HG02759 (cell line): Measurements from ENCODE around the gene GRK5.
A peak's percentile ranks its signal among the peaks of the same experiment; 100 is the strongest.
"Not testable (repeated sequence)": the region's sequence is repeated elsewhere in the genome, so short reads cannot be mapped to it uniquely, and the experiment has no call there.

Experiments
- ATAC-seq: cut with Tn5 transposase; IDR thresholded peaks from one replicate; pipeline ENCODE4 v1.9.1; 2021; ENCODE audit warnings: mild to moderate bottlenecking, moderate library complexity; ENCODE audit not compliant: unreplicated experiment

Gene GRK5

GRCh38 chr10:119431034-119431772 lies 223.8 kb downstream of the GRK5 start:
- ATAC-seq: no peak

GRCh38 chr10:119431773-119432135 lies 224.4 kb downstream of the GRK5 start:
- no peak for ATAC-seq

GRCh38 chr10:119434942-119435341 lies 227.6 kb downstream of the GRK5 start:
- not testable (repeated sequence) for ATAC-seq

GRCh38 chr10:119438717-119439116 lies 231.3 kb downstream of the GRK5 start:
- no peak for ATAC-seq

- no peak for ATAC-seq
These were observed 232.6 kb downstream of the GRK5 start for GRCh38 chr10:119439922-119440321.

- ATAC-seq: no peak
These were observed 233.9 kb downstream of the GRK5 start for GRCh38 chr10:119441151-119441821.

GRCh38 chr10:119441921-119442757 lies 234.8 kb downstream of the GRK5 start:
- ATAC-seq: no peak

- ATAC-seq: no peak
These were observed 235.3 kb downstream of the GRK5 start for GRCh38 chr10:119442758-119443060.

GRCh38 chr10:119443441-119443840 lies 236.1 kb downstream of the GRK5 start:
- ATAC-seq: no peak

GRCh38 chr10:119443970-119444660 lies 236.7 kb downstream of the GRK5 start:
- ATAC-seq: no peak

- no peak for ATAC-seq
These were observed 237.5 kb downstream of the GRK5 start for GRCh38 chr10:119444866-119445265.

- ATAC-seq: peak; percentile 67
These were observed 238.1 kb downstream of the GRK5 start for GRCh38 chr10:119445311-119445934.

- no peak for ATAC-seq
These were observed 238.6 kb downstream of the GRK5 start for GRCh38 chr10:119445935-119446317.

GRCh38 chr10:119446441-119447277 lies 239.3 kb downstream of the GRK5 start:
- no peak for ATAC-seq

- no peak for ATAC-seq
These were observed 240.1 kb downstream of the GRK5 start for GRCh38 chr10:119447421-119447820.

- ATAC-seq: no peak
These were observed 240.6 kb downstream of the GRK5 start for GRCh38 chr10:119447823-119448546.

GRCh38 chr10:119448628-119449584 lies 241.5 kb downstream of the GRK5 start:
- ATAC-seq: no peak
